NT2/D1 (cell line): ENCODE data around the gene GPD1L.

Experiments
- SUZ12 ChIP-seq: IDR thresholded peaks from 2 replicates; pipeline ENCODE4 v1.6.1; 2011; ENCODE audit not compliant: insufficient read length, insufficient read depth; ENCODE audit errors: extremely low read depth
- YY1 ChIP-seq: IDR thresholded peaks from 2 replicates; pipeline ENCODE4 v1.6.1; 2011; ENCODE audit not compliant: insufficient read length, insufficient read depth
- ZNF274 ChIP-seq: IDR thresholded peaks from 2 replicates; pipeline ENCODE4 v1.6.1; 2011; ENCODE audit warnings: mild to moderate bottlenecking, low read depth, low read length

DNA sequence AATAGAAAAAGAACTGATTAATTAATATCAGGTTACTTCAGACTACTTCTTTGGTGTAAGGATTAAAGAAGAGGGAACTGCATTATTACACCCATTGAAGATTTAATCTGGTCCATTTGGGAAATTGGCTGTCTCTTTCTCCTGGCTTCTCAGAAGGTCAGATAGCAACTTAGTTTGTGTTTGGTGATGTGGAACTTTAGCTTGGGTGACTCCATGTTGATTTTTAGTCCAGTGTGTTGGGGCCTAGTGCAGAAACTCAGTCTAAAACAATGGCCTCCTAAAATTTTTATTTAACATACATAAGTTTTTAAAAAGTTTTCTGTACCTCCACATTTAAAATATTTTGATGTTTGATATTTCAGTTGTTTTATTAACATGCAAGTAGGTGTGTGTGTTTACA, 27.6 kb upstream of the GPD1L start:
- TF ChIP-seq ZNF274: no peak
- TF ChIP-seq YY1: no peak
- TF ChIP-seq SUZ12: no peak
